Sciatic nerve (tissue), 2 donors: ENCODE results near the gene GRAP. TPM values are rescaled to one million over a fixed set of nuclear protein-coding genes. Genes with fewer than 3 reads are reported as not detected.
A peak's percentile ranks its signal among the peaks of the same experiment; 100 is the strongest.
"Not testable (repeated sequence)": the region's sequence is repeated elsewhere in the genome, so short reads cannot be mapped to it uniquely, and the experiment has no call there.

Experiments used
- ATAC-seq: fragments of 200-7000 bp; cut with Tn5 transposase; one replicate; pipeline ENCODE4 v1.9.1; 2020; ENCODE audit warnings: mild to moderate bottlenecking, moderate library complexity
- DNase-seq: peaks from one replicate; pipeline ENCODE4 v3.0.0-alpha.2; 2020; ENCODE audit warnings: low spot score
- intact Hi-C: fragments of 100-400 bp; cut with DNase I; formaldehyde crosslinking; loops from one replicate; pipeline ENCODE4 v1.14.2; 2022
- total RNA-seq: library from RNA; stranded (reverse); fragmentation: NEBNext Ultra II Directional; extraction: Animal tissue kit (Norgen Biotek cat#: 25700); gene quantifications from one replicate; pipeline ENCODE4 v1.2.1, GENCODE V29; 2021
- donor health status: DM: no; HTN: no; CAD: no.
- donor health status: DM: no; HTN: no; CAD: no.

GRAP gene
- total RNA-seq, 1 donor from 2014 or later: 6.2 TPM

DNA sequence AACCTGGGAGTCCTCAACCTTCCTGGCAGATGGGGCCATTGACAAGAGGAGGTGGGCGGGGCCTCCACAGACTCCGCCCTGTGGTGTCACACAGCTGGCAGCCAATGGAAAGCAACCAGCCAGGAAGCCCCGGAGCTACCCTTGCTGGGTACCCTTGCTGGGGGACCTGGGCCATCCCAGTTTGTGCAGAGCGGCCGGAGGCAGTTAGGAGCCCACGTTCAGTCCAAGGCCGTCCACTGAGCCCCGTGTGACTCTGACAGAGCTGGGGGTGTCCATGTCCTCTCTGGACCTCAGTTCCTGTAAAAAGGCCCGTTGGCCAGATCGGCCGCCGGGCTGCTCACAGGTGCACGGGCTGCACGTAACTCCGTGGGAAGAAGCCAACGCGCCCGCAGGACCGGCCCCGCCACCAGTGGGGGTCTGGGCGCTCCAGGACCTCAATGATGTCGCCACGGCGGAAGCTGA, 25.1 kb downstream of the GRAP start:
- ATAC-seq (no peak), DNase-seq (no peak)
- intact Hi-C loops: no loop called here

- DNase-seq, intact Hi-C loops, ATAC-seq: not testable (repeated sequence)
These were observed 25.6 kb downstream of the GRAP start for GRCh38 chr17:19021011-19021621.

DNA sequence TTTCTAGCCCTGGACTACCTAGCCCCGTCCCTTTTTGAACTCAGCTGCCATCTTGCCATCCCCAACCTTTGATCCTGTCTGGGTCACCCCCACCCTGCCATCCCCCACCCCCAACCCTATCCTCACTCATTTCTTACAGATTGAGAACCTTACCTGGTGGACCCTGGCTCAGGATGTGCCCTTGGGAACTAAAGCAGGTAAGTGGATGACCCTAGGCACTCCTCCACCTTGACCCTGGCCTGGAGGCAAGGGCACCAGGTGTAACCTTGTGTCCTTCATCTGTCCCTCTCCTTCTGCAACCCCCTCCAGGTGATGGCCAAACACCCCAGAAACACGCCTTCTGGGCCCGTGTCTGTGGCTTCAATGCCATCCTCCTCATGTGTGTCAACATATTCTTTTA, 26.7 kb downstream of the GRAP start:
- DNase-seq: no peak
- intact Hi-C loops: no loop called here
- no peak for ATAC-seq

DNA sequence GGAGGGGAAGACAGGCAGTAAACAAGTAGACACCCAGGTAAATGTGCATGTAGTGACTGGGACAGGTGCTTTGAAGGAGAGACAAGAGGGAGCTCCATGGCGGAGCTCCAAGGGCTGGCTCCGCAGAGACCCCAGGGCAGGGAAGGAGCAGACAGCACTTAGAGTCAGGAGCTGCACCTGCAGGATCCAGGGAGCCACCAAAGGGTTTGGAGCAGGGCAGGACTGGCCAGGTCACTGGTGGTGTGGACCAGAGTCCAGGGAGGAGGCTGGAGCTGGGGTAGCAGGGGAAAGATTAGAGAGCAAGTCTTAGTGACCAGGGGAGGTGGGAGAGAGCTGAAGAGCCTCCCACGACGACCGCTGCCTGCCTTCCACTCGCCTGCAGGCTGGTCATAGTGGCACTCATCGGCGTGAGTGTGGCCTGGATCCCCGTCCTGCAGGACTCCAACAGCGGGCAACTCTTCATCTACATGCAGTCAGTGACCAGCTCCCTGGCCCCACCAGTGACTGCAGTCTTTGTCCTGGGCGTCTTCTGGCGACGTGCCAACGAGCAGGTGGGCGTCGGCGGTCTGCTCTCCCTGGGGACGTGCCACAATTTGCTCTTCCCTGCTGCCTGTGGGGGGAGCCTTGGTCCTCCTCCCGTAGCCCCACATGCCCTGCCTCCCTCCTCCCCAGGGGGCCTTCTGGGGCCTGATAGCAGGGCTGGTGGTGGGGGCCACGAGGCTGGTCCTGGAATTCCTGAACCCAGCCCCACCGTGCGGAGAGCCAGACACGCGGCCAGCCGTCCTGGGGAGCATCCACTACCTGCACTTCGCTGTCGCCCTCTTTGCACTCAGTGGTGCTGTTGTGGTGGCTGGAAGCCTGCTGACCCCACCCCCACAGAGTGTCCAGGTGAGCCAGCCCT, 27.5 kb downstream of the GRAP start:
- ATAC-seq: no peak
- intact Hi-C loops: no loop called here
- no peak for DNase-seq

GRCh38 chr17:19018600-19018950, 28.2 kb downstream of the GRAP start:
- no peak for ATAC-seq
- DNase-seq: no peak
- intact Hi-C loops: no loop called here

GRCh38 chr17:19017804-19018599, 28.8 kb downstream of the GRAP start:
- ATAC-seq (no peak), DNase-seq (no peak)
- intact Hi-C loops: no loop called here

GRCh38 chr17:19017401-19017800, 29.4 kb downstream of the GRAP start:
- intact Hi-C loops: no loop called here
- no peak for DNase-seq
- ATAC-seq: no peak

DNA sequence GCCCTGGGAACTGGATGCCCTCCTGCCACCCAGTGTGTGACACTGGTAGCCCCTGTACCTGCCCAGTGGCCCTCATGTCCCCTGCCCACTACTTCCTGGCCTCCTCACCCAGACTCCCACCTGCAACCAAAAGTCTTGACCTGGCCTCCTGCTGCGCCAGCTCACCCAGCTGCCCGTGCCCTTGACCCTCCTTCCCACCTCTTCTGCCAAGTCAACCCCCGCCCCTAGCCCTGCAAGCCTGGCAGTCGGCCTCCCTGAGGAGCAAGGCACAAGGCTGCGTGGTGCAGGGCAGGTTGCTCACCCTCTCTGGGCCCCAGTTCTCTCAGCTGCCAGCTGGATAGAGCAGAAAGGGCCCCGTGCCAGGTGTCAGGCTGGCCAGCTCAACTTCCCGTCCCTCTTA, 29.9 kb downstream of the GRAP start:
- DNase-seq (no peak), ATAC-seq (no peak)
- intact Hi-C loops: no loop called here

DNA sequence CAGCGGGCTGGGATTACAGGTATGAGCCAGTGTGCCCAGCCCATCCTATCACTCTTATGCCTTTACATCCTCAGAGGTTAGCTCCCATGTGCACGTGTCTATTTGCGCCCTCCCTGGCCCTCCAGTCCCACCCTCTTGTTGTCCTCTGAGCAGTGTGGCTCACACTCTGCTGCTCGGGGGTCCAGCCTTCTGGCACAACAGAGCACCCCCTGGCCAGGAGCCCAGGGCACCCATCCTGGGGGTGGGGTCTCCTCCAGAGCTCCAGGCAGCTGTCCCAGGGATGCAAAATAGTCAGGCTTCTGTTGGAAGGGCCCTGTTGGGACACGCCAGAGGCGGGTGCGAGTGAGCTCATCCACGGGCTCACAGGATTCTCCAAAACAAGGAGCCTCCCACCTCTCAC, 30.5 kb downstream of the GRAP start:
- intact Hi-C loops: no loop called here
- DNase-seq (no peak), ATAC-seq (no peak)

GRCh38 chr17:19015428-19015827, 31.3 kb downstream of the GRAP start:
- intact Hi-C loops: no loop called here
- ATAC-seq (no peak), DNase-seq (no peak)

GRCh38 chr17:19014628-19015215, 32.0 kb downstream of the GRAP start:
- ATAC-seq: no peak
- no peak for DNase-seq
- intact Hi-C loops: no loop called here

GRCh38 chr17:19013806-19014627, 32.7 kb downstream of the GRAP start:
- intact Hi-C loops: no loop called here
- ATAC-seq (no peak), DNase-seq (no peak)

DNA sequence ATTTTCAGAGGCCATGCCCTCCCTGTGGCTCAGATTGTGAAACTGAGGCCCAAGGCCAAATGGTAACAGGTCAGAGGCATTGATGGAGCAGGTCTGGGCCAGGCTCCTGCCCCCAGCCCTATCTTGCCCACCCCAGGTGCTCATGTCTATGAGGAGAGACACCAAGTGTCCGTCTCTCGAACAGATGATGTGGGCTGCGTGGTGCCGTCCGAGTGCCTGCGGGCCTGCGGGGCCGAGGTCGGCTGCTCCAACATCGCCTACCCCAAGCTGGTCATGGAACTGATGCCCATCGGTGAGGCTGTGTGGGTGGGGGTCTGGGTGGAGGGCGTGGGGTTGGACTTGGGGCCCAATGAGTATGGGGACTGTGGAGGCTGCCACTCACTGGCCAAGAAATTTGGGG, 33.5 kb downstream of the GRAP start:
- no peak for DNase-seq
- no peak for ATAC-seq
- intact Hi-C loops: no loop called here

DNA sequence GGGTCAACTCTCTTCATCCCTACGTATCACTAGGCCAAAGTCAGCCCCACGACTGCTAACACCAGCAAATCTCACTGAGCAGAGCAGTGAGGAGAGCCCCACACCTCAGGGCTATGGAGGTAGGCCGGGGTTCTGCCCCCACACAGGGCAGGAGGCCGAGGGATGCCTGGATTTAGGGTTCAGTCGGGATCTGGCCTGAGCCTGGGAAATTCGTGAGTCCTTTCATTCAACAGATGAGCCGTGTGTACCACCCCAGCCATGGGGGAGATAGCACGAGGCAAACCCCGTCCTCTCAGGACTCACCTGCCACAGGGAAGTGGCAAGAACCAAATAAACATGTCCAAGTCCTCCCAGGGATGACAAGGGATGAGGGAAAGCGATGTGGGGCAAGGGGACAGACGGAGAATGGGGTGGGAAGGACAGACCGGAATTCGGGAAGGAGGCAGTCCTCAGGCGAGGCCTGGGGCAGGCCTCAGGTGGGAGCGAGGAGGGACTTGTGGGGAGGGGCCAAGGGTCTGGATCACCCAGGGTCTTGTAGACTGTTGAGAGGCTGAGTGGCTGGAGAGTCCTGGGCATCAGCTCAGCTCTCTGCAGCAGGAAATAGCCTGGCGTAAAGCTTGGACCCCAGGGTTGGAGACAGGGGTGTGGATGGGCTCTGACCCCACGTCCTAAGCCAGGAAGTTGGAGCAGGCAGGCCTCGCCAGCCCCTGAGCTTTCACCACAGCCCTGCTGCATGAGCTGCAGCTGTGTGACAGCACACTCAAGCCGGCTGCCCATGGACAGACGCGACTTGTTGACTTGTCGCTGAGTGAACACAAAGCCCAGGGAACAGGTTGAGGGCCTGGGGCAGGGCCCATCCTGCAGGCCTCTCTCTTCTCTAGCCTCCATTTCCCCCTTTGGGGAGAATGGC, 34.3 kb downstream of the GRAP start:
- intact Hi-C loops: no loop called here
- ATAC-seq (no peak), DNase-seq (no peak)

DNA sequence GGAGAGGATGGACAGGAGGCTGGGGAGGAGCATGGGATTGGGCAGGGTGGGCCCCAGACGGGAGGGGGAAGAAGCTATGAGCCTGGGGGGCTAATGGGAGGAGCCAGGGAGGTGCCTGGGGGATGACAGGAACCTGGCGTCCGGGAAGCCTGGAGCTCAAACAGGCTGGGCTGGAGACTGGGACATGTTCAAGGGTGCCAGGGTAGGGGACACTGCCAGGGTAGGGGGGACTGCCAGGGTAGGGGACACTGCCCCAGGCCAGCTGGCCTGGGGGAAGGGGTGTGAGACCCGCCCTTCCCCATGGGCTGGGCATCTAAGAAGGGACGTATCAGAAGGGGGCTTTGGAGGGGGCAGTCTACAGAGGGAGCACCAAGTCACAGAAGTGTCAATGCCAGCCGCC, 35.2 kb downstream of the GRAP start:
- ATAC-seq: peak; percentile 22
- no peak for DNase-seq
- intact Hi-C loops: no loop called here

- peak; percentile 50 for ATAC-seq
- intact Hi-C loops: no loop called here
- no peak for DNase-seq
These were observed 35.8 kb downstream of the GRAP start for GRCh38 chr17:19010729-19011505.

GRCh38 chr17:19009970-19010369, 36.8 kb downstream of the GRAP start:
- intact Hi-C loops: no loop called here

More at GRCh38 chr17:19009970-19010369, 36.8 kb downstream of the GRAP start:
- ATAC-seq (no peak), DNase-seq (no peak)
